CD4-positive, CD25-positive, alpha-beta regulatory T cell (primary cell): Measurements from ENCODE around the gene BICRA. TPM values are rescaled to one million over a fixed set of nuclear protein-coding genes. Genes with fewer than 3 reads are reported as not detected.
"Not testable (repeated sequence)": the region's sequence is repeated elsewhere in the genome, so short reads cannot be mapped to it uniquely, and the experiment has no call there.

Experiments used
- ATAC-seq, 2 donors: fragments of 150-1000 bp; cut with Tn5 transposase; one replicate each; pipeline ENCODE4 v1.10.0; 2021; ENCODE audit warnings: low read depth in 2 of 2, moderate number of reproducible peaks in 2 of 2, moderate library complexity in 1 of 2
- DNase-seq, 3 donors: peaks; one replicate each; pipeline versions ENCODE4 v3.0.0 to v3.0.0-alpha.2; 2012 to 2022; ENCODE audit warnings: mixed read lengths in 1 of 3
- H3K27ac ChIP-seq: one replicate; pipeline ENCODE4 v1.7.0; 2013; ENCODE audit warnings: mild to moderate bottlenecking, low read length; ENCODE audit not compliant: insufficient read depth, poor library complexity, severe bottlenecking
- H3K27me3 ChIP-seq: one replicate; pipeline ENCODE4 v1.7.0; 2013; ENCODE audit warnings: low read length; ENCODE audit not compliant: control insufficient read depth, insufficient read depth
- H3K36me3 ChIP-seq: one replicate; pipeline ENCODE4 v1.7.0; 2013; ENCODE audit warnings: mild to moderate bottlenecking, low read length, moderate library complexity; ENCODE audit not compliant: control insufficient read depth, insufficient read depth
- H3K4me1 ChIP-seq: 2 replicates; pipeline ENCODE4 v1.7.0; 2013; ENCODE audit warnings: mild to moderate bottlenecking, low read length; ENCODE audit not compliant: insufficient read depth, control insufficient read depth, poor library complexity, severe bottlenecking
- H3K4me3 ChIP-seq: one replicate; pipeline ENCODE4 v1.7.0; 2013; ENCODE audit warnings: low read depth, mild to moderate bottlenecking, low read length, moderate library complexity
- H3K9me3 ChIP-seq, 2 experiments: 1 replicate in 1 of 2; 2 replicates in 1 of 2; pipeline ENCODE4 v1.7.0; 2013; ENCODE audit warnings: low read length in 2 of 2, mild to moderate bottlenecking in 1 of 2, moderate library complexity in 1 of 2; ENCODE audit not compliant: control insufficient read depth in 2 of 2
- H3K27ac Mint-ChIP-seq, 3 donors: one replicate each; pipeline ENCODE4 v1.8.0; 2020 to 2022; ENCODE audit warnings: mild to moderate bottlenecking in 3 of 3, mixed read lengths in 3 of 3, moderate library complexity in 2 of 3
- H3K27me3 Mint-ChIP-seq: one replicate; pipeline ENCODE4 v1.8.0; 2022; ENCODE audit warnings: mild to moderate bottlenecking, mixed read lengths
- H3K36me3 Mint-ChIP-seq: one replicate; pipeline ENCODE4 v1.8.0; 2020; ENCODE audit warnings: mixed read lengths
- H3K4me1 Mint-ChIP-seq, 4 donors: one replicate each; pipeline ENCODE4 v1.8.0; 2020 to 2022; ENCODE audit warnings: mixed read lengths in 4 of 4, mild to moderate bottlenecking in 1 of 4
- H3K4me3 Mint-ChIP-seq, 4 donors: one replicate each; pipeline ENCODE4 v1.8.0; 2020 to 2022; ENCODE audit warnings: mild to moderate bottlenecking in 4 of 4, mixed read lengths in 4 of 4, moderate library complexity in 3 of 4
- H3K9me3 Mint-ChIP-seq, 7 donors: one replicate each; pipeline ENCODE4 v1.8.0; 2020 to 2022; ENCODE audit warnings: mixed read lengths in 7 of 7, mild to moderate bottlenecking in 3 of 7, moderate library complexity in 2 of 7
- polyA plus RNA-seq, 4 donors: library from polyadenylated mRNA; unstranded; fragments of 300-500 nt; fragmentation: Illumina TruSeq; gene quantifications; one replicate each; pipeline ENCODE4 v1.2.3, GENCODE V29; 2021
- total RNA-seq: library from RNA; stranded (reverse); gene quantifications from one replicate; pipeline ENCODE4 v1.2.3, GENCODE V29; 2022

BICRA gene
- total and polyA plus RNA-seq, 5 donors from 2014 or later, result 0.25 to 43.8 (median 0.52) TPM

DNA sequence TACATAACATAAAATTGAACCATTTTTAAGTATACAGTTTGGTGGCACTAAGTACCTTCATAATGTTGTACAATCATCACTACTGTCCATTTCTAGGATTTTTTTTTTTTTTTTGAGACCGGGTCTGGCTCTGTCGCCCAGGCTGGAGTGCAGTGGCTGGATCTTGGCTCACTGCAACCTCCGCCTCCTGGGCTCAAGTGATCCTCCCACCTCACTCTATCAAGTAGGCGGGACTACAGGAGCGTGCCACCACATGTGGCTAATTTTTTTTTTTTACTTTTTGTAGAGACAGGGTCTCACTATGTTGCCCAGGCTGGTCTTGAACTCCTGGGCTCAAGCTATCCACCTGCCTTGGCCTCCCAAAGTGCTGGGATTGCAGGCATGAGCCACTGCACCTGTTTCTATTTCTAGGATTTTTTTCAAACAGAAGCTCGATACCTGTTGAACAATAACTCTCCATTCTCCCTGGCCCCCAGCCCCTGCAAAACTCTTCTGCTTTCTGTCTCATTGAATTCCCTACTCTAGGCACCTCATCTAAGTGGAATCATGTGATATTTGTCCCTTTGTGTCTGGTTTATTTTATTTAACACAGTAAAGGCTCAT lies 26.3 kb downstream of the BICRA start:
- not testable (repeated sequence) for H3K4me3 ChIP-seq, H3K4me3 Mint-ChIP-seq, H3K27me3 ChIP-seq, H3K9me3 Mint-ChIP-seq, DNase-seq, H3K27ac ChIP-seq, H3K36me3 ChIP-seq, H3K4me1 ChIP-seq, H3K27me3 Mint-ChIP-seq, ATAC-seq, H3K9me3 ChIP-seq
- Mint-ChIP-seq H3K4me1 (peaks cover 5 to 58% (median 26%) of the 10 kb centered on the region in 4 donors), H3K27ac (peak overlapping the region in 1 of 3 donors; percentile 58), H3K36me3 (peaks cover 21% of the 10 kb centered on the region)

DNA sequence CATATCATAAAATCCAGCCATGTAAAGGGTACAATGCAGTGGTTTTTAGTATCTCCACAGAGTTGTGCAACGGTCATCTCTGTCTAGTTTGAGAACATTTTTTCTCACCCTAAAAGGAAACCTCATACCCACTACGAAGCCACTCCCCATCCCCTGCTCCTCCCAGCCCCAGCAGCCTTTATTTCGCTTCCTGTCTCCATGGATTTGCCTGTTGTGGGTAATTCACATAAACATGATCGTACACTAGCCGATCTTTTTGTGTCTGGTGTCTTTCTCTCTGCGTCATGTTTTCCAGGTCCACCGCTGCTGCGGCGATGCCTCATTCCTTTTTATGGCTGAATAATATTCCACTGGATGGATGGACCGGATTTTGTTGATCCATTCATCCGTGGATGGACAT lies 28.6 kb downstream of the BICRA start:
- Histone ChIP-seq H3K36me3 (peaks cover 4% of the 10 kb centered on the region), H3K27me3 (no peaks in the 10 kb centered on the region), H3K4me1 (no peaks in the 10 kb centered on the region), H3K4me3 (no peak overlapping the region), H3K9me3 (no peaks in the 10 kb centered on the region), H3K27ac (no peak overlapping the region)
- H3K9me3 Mint-ChIP-seq, result no peaks in the 10 kb centered on the region
- H3K27me3 Mint-ChIP-seq, result no peaks in the 10 kb centered on the region
- peaks cover 5 to 59% (median 23%) of the 10 kb centered on the region in 4 donors for H3K4me1 Mint-ChIP-seq
- H3K36me3 Mint-ChIP-seq, result peaks cover 15% of the 10 kb centered on the region
- DNase-seq (no peak), ATAC-seq (no peak)
- peak overlapping the region in 1 of 3 donors; percentile 86 for H3K27ac Mint-ChIP-seq
- no peak overlapping the region for H3K4me3 Mint-ChIP-seq

DNA sequence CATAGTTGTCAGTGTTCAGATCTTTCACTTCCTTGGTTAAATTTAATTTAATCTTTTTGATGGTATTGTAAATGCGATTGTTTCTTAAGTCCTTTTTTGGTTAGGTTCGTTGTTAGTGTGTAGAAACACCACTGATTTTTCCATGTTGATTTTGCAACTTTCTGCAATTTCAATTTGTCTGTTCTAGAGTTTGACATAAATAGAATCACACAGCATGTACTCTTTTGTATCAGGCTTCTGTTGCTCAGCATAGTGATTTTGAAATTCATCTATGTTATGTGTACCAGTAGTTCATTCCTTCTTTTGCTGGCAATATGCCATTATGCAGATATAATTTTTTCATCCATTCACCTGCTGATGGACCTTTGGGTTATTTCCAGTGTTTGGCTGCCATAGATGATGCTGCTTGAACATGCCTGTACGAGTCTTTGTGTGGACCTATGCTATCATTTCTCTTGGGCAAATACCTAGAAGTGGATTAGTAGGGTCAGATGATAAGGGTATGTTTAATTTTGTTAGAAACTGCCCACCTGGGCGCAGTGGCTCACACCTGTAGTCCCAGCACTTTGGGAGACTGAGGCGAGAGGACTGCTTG lies 33.1 kb downstream of the BICRA start:
- no peak for DNase-seq
- Histone ChIP-seq H3K4me1 (no peaks in the 10 kb centered on the region), H3K36me3 (peaks cover 8% of the 10 kb centered on the region), H3K27ac (no peak overlapping the region), H3K9me3 (no peaks in the 10 kb centered on the region), H3K4me3 (no peak overlapping the region), H3K27me3 (no peaks in the 10 kb centered on the region)
- Mint-ChIP-seq H3K9me3 (peaks cover 0 to 2% (median 0%) of the 10 kb centered on the region in 7 donors), H3K4me3 (no peak overlapping the region), H3K27ac (peak overlapping the region in 2 of 3 donors; percentile 69 to 90), H3K27me3 (no peaks in the 10 kb centered on the region), H3K4me1 (peaks cover 0 to 59% (median 22%) of the 10 kb centered on the region in 4 donors), H3K36me3 (peaks cover 31% of the 10 kb centered on the region)
- no peak for ATAC-seq

DNA sequence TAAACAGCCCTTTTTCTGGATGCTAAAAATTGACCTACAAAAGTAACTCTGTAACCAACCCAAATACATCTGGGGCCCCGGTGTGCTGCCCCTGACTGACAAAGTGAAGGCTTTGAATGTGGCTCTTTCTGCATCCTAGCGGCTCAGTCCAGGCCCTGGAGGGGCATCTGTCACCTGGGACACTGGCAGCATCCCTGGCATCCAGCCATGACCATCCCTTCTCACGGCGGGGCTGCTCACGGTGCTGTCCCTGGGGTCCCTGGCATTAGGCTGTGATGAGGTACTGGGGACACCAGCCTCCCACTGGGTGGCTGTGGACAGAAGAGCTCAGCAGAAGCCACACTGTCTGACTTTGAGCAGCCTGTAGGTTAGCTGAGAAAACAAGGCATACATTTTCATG lies 34.3 kb downstream of the BICRA start:
- H3K4me1 Mint-ChIP-seq, result peaks cover 0 to 60% (median 28%) of the 10 kb centered on the region in 4 donors
- Histone ChIP-seq H3K36me3 (peaks cover 5% of the 10 kb centered on the region), H3K4me1 (no peaks in the 10 kb centered on the region), H3K4me3 (no peak overlapping the region), H3K27ac (no peak overlapping the region), H3K9me3 (no peaks in the 10 kb centered on the region), H3K27me3 (no peaks in the 10 kb centered on the region)
- no peak overlapping the region for H3K27ac Mint-ChIP-seq
- H3K36me3 Mint-ChIP-seq, result peaks cover 36% of the 10 kb centered on the region
- no peak overlapping the region for H3K4me3 Mint-ChIP-seq
- ATAC-seq (no peak), DNase-seq (no peak)
- peaks cover 0 to 2% (median 0%) of the 10 kb centered on the region in 7 donors for H3K9me3 Mint-ChIP-seq
- H3K27me3 Mint-ChIP-seq, result no peaks in the 10 kb centered on the region

DNA sequence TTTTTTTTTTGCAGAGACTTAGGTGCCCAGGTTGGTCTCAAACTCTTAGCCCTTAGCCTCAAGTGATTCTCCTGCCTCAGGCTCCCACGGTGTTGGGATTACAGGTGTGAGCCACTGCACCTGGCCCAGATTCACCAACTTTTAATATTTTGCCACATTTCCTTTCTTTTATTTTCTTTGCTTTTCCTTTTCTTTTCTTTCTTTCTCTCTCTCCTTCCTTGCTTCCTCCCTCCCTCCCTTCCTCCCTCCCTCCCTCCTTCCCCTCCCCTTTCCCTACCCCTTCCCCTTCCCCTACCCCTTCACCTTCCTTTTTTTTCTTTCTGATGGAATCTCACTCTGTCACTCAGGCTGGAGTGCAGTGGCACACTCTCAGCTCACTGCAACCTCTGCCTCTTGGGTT lies 35.3 kb downstream of the BICRA start:
- Mint-ChIP-seq H3K9me3 (peaks cover 0 to 2% (median 0%) of the 10 kb centered on the region in 7 donors), H3K36me3 (peaks cover 37% of the 10 kb centered on the region), H3K27ac (peak overlapping the region in 1 of 3 donors; percentile 65), H3K27me3 (no peaks in the 10 kb centered on the region), H3K4me3 (peak overlapping the region in 1 of 4 donors; percentile 77), H3K4me1 (peaks cover 0 to 58% (median 28%) of the 10 kb centered on the region in 4 donors)
- no peaks in the 10 kb centered on the region for H3K9me3 ChIP-seq
- H3K36me3 ChIP-seq, result peaks cover 5% of the 10 kb centered on the region
- H3K4me3 ChIP-seq, result no peak overlapping the region
- H3K4me1 ChIP-seq, result no peaks in the 10 kb centered on the region
- no peaks in the 10 kb centered on the region for H3K27me3 ChIP-seq
- DNase-seq (no peak), ATAC-seq (no peak)
- no peak overlapping the region for H3K27ac ChIP-seq

DNA sequence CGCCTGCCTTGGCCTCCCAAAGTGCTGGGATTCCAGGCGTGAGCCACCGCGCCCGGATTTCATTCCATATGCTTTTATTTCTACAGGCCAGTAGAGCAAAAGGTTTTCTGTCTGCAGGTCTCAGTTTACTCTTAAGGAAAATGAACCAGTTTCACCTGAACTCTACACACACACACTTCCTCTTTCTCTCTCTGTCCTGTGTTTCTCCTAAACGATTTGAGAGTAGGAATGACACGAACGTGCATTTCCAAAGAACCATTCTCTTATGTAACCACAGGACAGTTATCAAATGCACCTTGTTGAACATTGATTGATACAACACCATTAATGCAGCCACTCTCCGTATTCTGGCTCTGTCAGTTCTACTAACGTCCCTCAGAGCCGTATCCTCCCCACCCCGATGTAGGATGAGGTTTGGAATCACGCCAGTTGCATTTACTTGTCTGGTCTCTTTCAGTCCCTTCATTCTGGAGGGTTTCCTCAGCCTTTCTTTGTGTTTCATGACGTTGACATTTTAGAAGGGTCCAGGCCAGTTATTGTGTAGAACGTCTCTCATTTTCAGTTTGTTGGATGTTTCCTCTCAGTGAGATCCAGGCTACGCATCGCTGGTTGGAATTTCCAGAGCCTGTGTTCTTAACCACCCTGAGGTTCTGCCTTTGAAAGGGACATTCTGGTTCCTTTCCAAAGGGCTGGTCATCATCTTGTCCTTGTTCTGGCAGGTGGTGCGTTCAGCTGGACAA lies 36.0 kb downstream of the BICRA start:
- Histone ChIP-seq H3K27me3 (no peaks in the 10 kb centered on the region), H3K9me3 (peaks cover 0 to 1% of the 10 kb centered on the region in 2 experiments), H3K27ac (no peak overlapping the region), H3K4me3 (no peak overlapping the region), H3K4me1 (no peaks in the 10 kb centered on the region), H3K36me3 (peaks cover 5% of the 10 kb centered on the region)
- Mint-ChIP-seq H3K27me3 (no peaks in the 10 kb centered on the region), H3K27ac (peak overlapping the region; percentile 48 to 65 (median 64)), H3K4me1 (peaks cover 0 to 60% (median 31%) of the 10 kb centered on the region in 4 donors), H3K36me3 (peaks cover 41% of the 10 kb centered on the region), H3K4me3 (no peak overlapping the region), H3K9me3 (peaks cover 0 to 4% (median 0%) of the 10 kb centered on the region in 7 donors)
- DNase-seq (no peak), ATAC-seq (no peak)

DNA sequence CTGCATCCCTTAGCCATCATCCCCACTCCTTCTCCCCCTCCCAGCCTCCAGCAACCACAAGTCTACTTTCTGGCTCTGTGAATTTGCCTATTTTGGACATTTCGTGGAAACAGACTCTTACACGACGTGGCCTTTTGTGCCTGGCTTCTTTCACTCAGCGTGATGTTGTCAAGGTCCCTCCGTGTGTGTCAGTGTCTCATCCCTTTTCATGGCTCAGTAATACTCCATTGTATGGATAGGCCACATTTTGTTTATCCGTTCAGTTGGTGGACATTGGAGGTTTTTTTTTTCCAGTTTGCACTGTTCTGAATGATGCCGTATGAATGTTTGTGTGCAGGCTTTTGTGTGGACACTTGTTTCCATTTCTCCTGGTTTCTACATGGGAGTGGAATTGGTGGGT lies 38.0 kb downstream of the BICRA start:
- Histone ChIP-seq H3K36me3 (peaks cover 14% of the 10 kb centered on the region), H3K27me3 (no peaks in the 10 kb centered on the region), H3K27ac (no peak overlapping the region), H3K9me3 (peaks cover 0 to 1% of the 10 kb centered on the region in 2 experiments), H3K4me3 (no peak overlapping the region), H3K4me1 (no peaks in the 10 kb centered on the region)
- H3K9me3 Mint-ChIP-seq, result peaks cover 0 to 4% (median 0%) of the 10 kb centered on the region in 7 donors
- DNase-seq (no peak), ATAC-seq (no peak)
- H3K4me1 Mint-ChIP-seq, result peaks cover 0 to 66% (median 32%) of the 10 kb centered on the region in 4 donors
- no peak overlapping the region for H3K4me3 Mint-ChIP-seq
- H3K27me3 Mint-ChIP-seq, result no peaks in the 10 kb centered on the region
- H3K27ac Mint-ChIP-seq, result no peak overlapping the region
- peaks cover 56% of the 10 kb centered on the region for H3K36me3 Mint-ChIP-seq
